HepG2 (cell line): ENCODE results near the gene GSS. TPM values are rescaled to one million over a fixed set of nuclear protein-coding genes. Genes with fewer than 3 reads are reported as not detected.

ENCODE experiments used
- AHDC1 ChIP-seq: sonication (generic); formaldehyde crosslinking; IDR thresholded peaks from 2 replicates; pipeline ENCODE4 v1.5.1; 2020; ENCODE audit warnings: mild to moderate bottlenecking, missing genetic modification reagents, borderline replicate concordance
- FOXK1 ChIP-seq: sonication (generic); formaldehyde crosslinking; IDR thresholded peaks from 2 replicates; pipeline ENCODE4 v1.4.0; 2020; ENCODE audit warnings: low read depth, missing genetic modification reagents, borderline replicate concordance
- HNRNPK ChIP-seq: fragments of 200-400 bp; formaldehyde crosslinking; IDR thresholded peaks from 2 replicates; pipeline ENCODE4 v1.6.1; 2018; ENCODE audit warnings: low read length, low read depth, moderate library complexity, mild to moderate bottlenecking; ENCODE audit not compliant: poor library complexity, severe bottlenecking
- HNRNPUL1 ChIP-seq: fragments of 200-400 bp; formaldehyde crosslinking; IDR thresholded peaks from 2 replicates; pipeline ENCODE4 v1.6.1; 2017; ENCODE audit warnings: low read depth, mild to moderate bottlenecking, low read length, moderate library complexity
- MED1 ChIP-seq: sonication (generic); formaldehyde crosslinking; IDR thresholded peaks from 2 replicates; pipeline ENCODE4 v1.4.0; 2020; ENCODE audit warnings: missing genetic modification reagents
- MTA1 ChIP-seq: sonication (generic); formaldehyde crosslinking; IDR thresholded peaks from 2 replicates; pipeline ENCODE4 v1.4.0; 2020; ENCODE audit warnings: missing genetic modification reagents, mild to moderate bottlenecking, borderline replicate concordance
- MTF2 ChIP-seq: sonication (generic); formaldehyde crosslinking; IDR thresholded peaks from 2 replicates; pipeline ENCODE4 v1.5.0; 2020; ENCODE audit warnings: missing genetic modification reagents, borderline replicate concordance
- THRA ChIP-seq: sonication (generic); formaldehyde crosslinking; IDR thresholded peaks from 2 replicates; pipeline ENCODE4 v1.4.0; 2020; ENCODE audit warnings: missing genetic modification reagents, borderline replicate concordance
- ZBTB39 ChIP-seq: sonication (generic); formaldehyde crosslinking; IDR thresholded peaks from 2 replicates; pipeline ENCODE4 v1.5.0; 2020; ENCODE audit warnings: missing genetic modification reagents
- ZC3H13 ChIP-seq: sonication (generic); formaldehyde crosslinking; IDR thresholded peaks from 2 replicates; pipeline ENCODE4 v1.8.1; 2023; ENCODE audit warnings: mild to moderate bottlenecking, missing genetic modification reagents, moderate library complexity
- ZEB1 ChIP-seq: IDR thresholded peaks from 2 replicates; pipeline ENCODE4 v1.6.1; 2012; ENCODE audit warnings: mild to moderate bottlenecking, low read depth, inconsistent platforms; ENCODE audit not compliant: insufficient replicate concordance
- ZFX ChIP-seq: sonication (generic); formaldehyde crosslinking; IDR thresholded peaks from 2 replicates; pipeline ENCODE4 v1.4.0; 2020; ENCODE audit warnings: mild to moderate bottlenecking, low read depth, missing genetic modification reagents, moderate library complexity
- ZNF768 ChIP-seq: sonication (generic); formaldehyde crosslinking; IDR thresholded peaks from 2 replicates; pipeline ENCODE4 v1.4.0; 2020; ENCODE audit warnings: missing genetic modification reagents
- polyA plus RNA-seq, 8 experiments: library from polyadenylated mRNA; depleted of rRNA in 3 of 8; stranded (reverse) in 7 of 8; unstranded in 1 of 8; fragments of >200 nt; fragmentation: Illumina TruSeq in 4 of 8; extraction: Trizol in 4 of 8; gene quantifications; 2 replicates each; pipeline versions ENCODE4 v1.2.1 to v1.2.3, GENCODE V29; 2011 to 2016; ENCODE audit warnings: low read depth in 4 of 8, missing spikeins in 1 of 8, mixed read lengths in 1 of 8; ENCODE audit not compliant: insufficient read depth in 1 of 8
- total RNA-seq, 5 experiments: library from RNA; depleted of rRNA; stranded (reverse); fragments of >200 nt; fragmentation: Illumina TruSeq; extraction: Trizol; gene quantifications; 2 replicates each; pipeline ENCODE4 v1.2.3, GENCODE V29; 2016; ENCODE audit warnings: low read depth in 1 of 5
- TF ChIP-seq, protein P1 (sequence below): sonication (generic); formaldehyde crosslinking; IDR thresholded peaks from 2 replicates; pipeline ENCODE4 v1.4.0; 2020; ENCODE audit warnings: mild to moderate bottlenecking, missing genetic modification reagents
- TF ChIP-seq, protein P2 (sequence below): sonication (generic); formaldehyde crosslinking; conservative IDR thresholded peaks from 2 replicates; pipeline ENCODE4 v1.4.0; 2020; ENCODE audit warnings: missing genetic modification reagents

Gene GSS
- total and polyA plus RNA-seq, 2 of the 13 experiments (the other 11 are each of a cell fraction or from before 2014, with no cell fraction given), result 80.1 to 102 TPM

- TF ChIP-seq AHDC1 (CRISPR knock-in tag) (no peak), ZFX (CRISPR knock-in tag) (peak; percentile 64; the same call in 1 of the 2 replicates), ZC3H13 (no peak; the same call in none of the 2 replicates), ZEB1 (peak; percentile 86), MED1 (CRISPR knock-in tag) (peak; percentile 66), FOXK1 (0 out of 2 replicates have a peak, but pooled peaks have one; percentile 20), ZNF768 (no peak), MTF2 (CRISPR knock-in tag) (peak; percentile 83), MTA1 (CRISPR knock-in tag) (peak; percentile 53; the same call in 1 of the 2 replicates), ZBTB39 (CRISPR knock-in tag) (peak; percentile 69; the same call in 1 of the 2 replicates), HNRNPUL1 (no peak), HNRNPK (no peak), THRA (CRISPR knock-in tag) (no peak)
- TF ChIP-seq, protein P1, sequence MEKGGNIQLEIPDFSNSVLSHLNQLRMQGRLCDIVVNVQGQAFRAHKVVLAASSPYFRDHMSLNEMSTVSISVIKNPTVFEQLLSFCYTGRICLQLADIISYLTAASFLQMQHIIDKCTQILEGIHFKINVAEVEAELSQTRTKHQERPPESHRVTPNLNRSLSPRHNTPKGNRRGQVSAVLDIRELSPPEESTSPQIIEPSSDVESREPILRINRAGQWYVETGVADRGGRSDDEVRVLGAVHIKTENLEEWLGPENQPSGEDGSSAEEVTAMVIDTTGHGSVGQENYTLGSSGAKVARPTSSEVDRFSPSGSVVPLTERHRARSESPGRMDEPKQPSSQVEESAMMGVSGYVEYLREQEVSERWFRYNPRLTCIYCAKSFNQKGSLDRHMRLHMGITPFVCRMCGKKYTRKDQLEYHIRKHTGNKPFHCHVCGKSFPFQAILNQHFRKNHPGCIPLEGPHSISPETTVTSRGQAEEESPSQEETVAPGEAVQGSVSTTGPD (CRISPR knock-in tag), result no peak; the same call in 1 of the 2 replicates
- TF ChIP-seq, protein P2, sequence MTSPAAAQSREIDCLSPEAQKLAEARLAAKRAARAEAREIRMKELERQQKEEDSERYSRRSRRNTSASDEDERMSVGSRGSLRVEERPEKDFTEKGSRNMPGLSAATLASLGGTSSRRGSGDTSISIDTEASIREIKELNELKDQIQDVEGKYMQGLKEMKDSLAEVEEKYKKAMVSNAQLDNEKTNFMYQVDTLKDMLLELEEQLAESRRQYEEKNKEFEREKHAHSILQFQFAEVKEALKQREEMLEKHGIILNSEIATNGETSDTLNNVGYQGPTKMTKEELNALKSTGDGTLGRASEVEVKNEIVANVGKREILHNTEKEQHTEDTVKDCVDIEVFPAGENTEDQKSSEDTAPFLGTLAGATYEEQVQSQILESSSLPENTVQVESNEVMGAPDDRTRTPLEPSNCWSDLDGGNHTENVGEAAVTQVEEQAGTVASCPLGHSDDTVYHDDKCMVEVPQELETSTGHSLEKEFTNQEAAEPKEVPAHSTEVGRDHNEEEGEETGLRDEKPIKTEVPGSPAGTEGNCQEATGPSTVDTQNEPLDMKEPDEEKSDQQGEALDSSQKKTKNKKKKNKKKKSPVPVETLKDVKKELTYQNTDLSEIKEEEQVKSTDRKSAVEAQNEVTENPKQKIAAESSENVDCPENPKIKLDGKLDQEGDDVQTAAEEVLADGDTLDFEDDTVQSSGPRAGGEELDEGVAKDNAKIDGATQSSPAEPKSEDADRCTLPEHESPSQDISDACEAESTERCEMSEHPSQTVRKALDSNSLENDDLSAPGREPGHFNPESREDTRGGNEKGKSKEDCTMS (CRISPR knock-in tag), result no peak
These were observed 39.0 kb upstream of the GSS start (continued) for GRCh38 chr20:34994509-34995131.
